Measurements from ENCODE around the gene FUT8. TPM values are rescaled to one million over a fixed set of nuclear protein-coding genes. Genes with fewer than 3 reads are reported as not detected.

The FUT8 gene
- total RNA-seq: 10 to 100 TPM; 19.1 to 42.6 (median 22.6) TPM
- 1 to 10 TPM; 5.8 to 7.0 TPM for polyA plus RNA-seq

- Histone ChIP-seq H3K27ac (peak within 1 kb of the TSS; percentile 90 to 97 (median 92)), H3K9me3 (no peaks in the 10 kb centered on the region), H3K36me3 (no peaks in the 10 kb centered on the region), H3K4me1 (peaks cover 3 to 5% (median 4%) of the 10 kb centered on the region in 3 donors), H3K4me3 (peak within 1 kb of the TSS; percentile 82 to 88 (median 86)), H3K27me3 (no peaks in the 10 kb centered on the region)
- peak in 3 of 4 donors; percentile 19 to 46 (median 19) for TF ChIP-seq CTCF (IDR thresholded peaks at IDR 0.05)
- ATAC-seq (peak; percentile 84 to 94 (median 88)), FAIRE-seq (no peak), DNase-seq (peak; percentile 97 to 99 (median 98))
- intact Hi-C loops (cut with DNase I): loop anchor here in 2 of 3 donors (5.0 to 10.0 kb wide), 2 partner anchors 410 to 413 kb away; no protein-coding TSS in a partner anchor
- 0% methylated on average over 74 to 85 of the region's 85 CpGs for WGBS, 2 donors
These were observed at the start of gene FUT8 for GRCh38 chr14:65412032-65412846. FUT8 (plus strand) TSS chr14:65412730; CDS start chr14:65561564, 148,834 bp downstream.

GRCh38 chr14:65366802-65367565 lies 45.5 kb upstream of the FUT8 start:
- no peaks in the 10 kb centered on the region for H3K36me3 ChIP-seq
- intact Hi-C loops (cut with DNase I): no loop called here
- no peak for TF ChIP-seq CTCF (IDR thresholded peaks at IDR 0.05)
- H3K4me1 ChIP-seq: no peaks in the 10 kb centered on the region
- ATAC-seq (no peak), FAIRE-seq (no peak), DNase-seq (no peak)
- H3K27me3 ChIP-seq: no peaks in the 10 kb centered on the region
- 73 to 82% methylated on average over 3 of the region's 3 CpGs for WGBS, 2 donors
- H3K4me3 ChIP-seq: no peak overlapping the region
- no peaks in the 10 kb centered on the region for H3K9me3 ChIP-seq
- no peak overlapping the region for H3K27ac ChIP-seq

GRCh38 chr14:65369560-65369959 lies 43.0 kb upstream of the FUT8 start:
- DNase-seq: no peak
- no peak overlapping the region for H3K4me3 ChIP-seq
- H3K9me3 ChIP-seq: no peaks in the 10 kb centered on the region
- FAIRE-seq: no peak
- ATAC-seq: no peak
- H3K36me3 ChIP-seq: no peaks in the 10 kb centered on the region
- no peaks in the 10 kb centered on the region for H3K27me3 ChIP-seq
- intact Hi-C loops (cut with DNase I): no loop called here
- 94 to 100% methylated on average over 1 of the region's 1 CpG for WGBS, 2 donors
- TF ChIP-seq CTCF (IDR thresholded peaks at IDR 0.05): no peak
- no peaks in the 10 kb centered on the region for H3K4me1 ChIP-seq
- no peak overlapping the region for H3K27ac ChIP-seq

GRCh38 chr14:65370801-65371248 lies 41.7 kb upstream of the FUT8 start:
- Histone ChIP-seq H3K36me3 (no peaks in the 10 kb centered on the region), H3K27ac (no peak overlapping the region), H3K27me3 (no peaks in the 10 kb centered on the region), H3K4me1 (no peaks in the 10 kb centered on the region), H3K4me3 (no peak overlapping the region), H3K9me3 (no peaks in the 10 kb centered on the region)
- no peak for ATAC-seq
- no peak for TF ChIP-seq CTCF (IDR thresholded peaks at IDR 0.05)
- FAIRE-seq: no peak
- intact Hi-C loops (cut with DNase I): no loop called here
- no peak for DNase-seq
- WGBS, 2 donors: 77 to 82% methylated on average over 7 of the region's 7 CpGs

Data from pancreas (tissue), 10 donors.